HFFc6 (cell line): ENCODE results near the gene CERCAM. TPM values are rescaled to one million over a fixed set of nuclear protein-coding genes. Genes with fewer than 3 reads are reported as not detected.

Source experiments
- DNase-seq: peaks from one replicate; pipeline ENCODE4 v3.0.0-alpha.2; 2018
- H3K27ac Mint-ChIP-seq: 2 replicates; pipeline ENCODE4 v1.8.0; 2020; ENCODE audit warnings: mild to moderate bottlenecking, mixed read lengths
- H3K27me3 Mint-ChIP-seq: 2 replicates; pipeline ENCODE4 v1.8.0; 2021; ENCODE audit warnings: mild to moderate bottlenecking, moderate library complexity, mixed read lengths; ENCODE audit not compliant: insufficient read depth
- H3K36me3 Mint-ChIP-seq: 2 replicates; pipeline ENCODE4 v1.8.0; 2021; ENCODE audit warnings: low read depth, mixed read lengths
- H3K4me1 Mint-ChIP-seq: 2 replicates; pipeline ENCODE4 v1.8.0; 2020; ENCODE audit warnings: low read depth, mixed read lengths
- H3K4me3 Mint-ChIP-seq: 2 replicates; pipeline ENCODE4 v1.8.0; 2020; ENCODE audit warnings: mild to moderate bottlenecking, moderate library complexity, mixed read lengths
- H3K9me3 Mint-ChIP-seq: 2 replicates; pipeline ENCODE4 v1.8.0; 2020; ENCODE audit warnings: mild to moderate bottlenecking, mixed read lengths
- CTCF ChIP-seq: fragments of 200-600 bp; sonication (generic); IDR thresholded peaks from 2 replicates; pipeline ENCODE4 v1.5.0; 2021; ENCODE audit warnings: antibody characterized with exemption, mild to moderate bottlenecking
- total RNA-seq, 6 experiments: library from RNA; stranded (reverse); fragmentation: NEBNext Ultra II Directional; extraction: Animal tissue kit (Norgen Biotek cat#: 25700); gene quantifications; 2 replicates in 1 of 6; 3 replicates in 5 of 6; pipeline ENCODE4 v1.2.3, GENCODE V29; 2021

The CERCAM gene
- total RNA-seq, 6 experiments from 2014 or later: 125 to 172 (median 136) TPM

- TF ChIP-seq CTCF: no peak
- no peak overlapping the region for H3K27ac Mint-ChIP-seq
- H3K9me3 Mint-ChIP-seq: no peaks in the 10 kb centered on the region
- H3K4me1 Mint-ChIP-seq: peaks cover 8% of the 10 kb centered on the region
- H3K36me3 Mint-ChIP-seq: no peaks in the 10 kb centered on the region
- no peak overlapping the region for H3K4me3 Mint-ChIP-seq
- H3K27me3 Mint-ChIP-seq: peaks cover 2% of the 10 kb centered on the region
- DNase-seq: no peak
Observed at GRCh38 chr9:128405077-128405779, 15.4 kb upstream of the CERCAM start.

- no peaks in the 10 kb centered on the region for H3K36me3 Mint-ChIP-seq
- no peak overlapping the region for H3K4me3 Mint-ChIP-seq
- H3K9me3 Mint-ChIP-seq: no peaks in the 10 kb centered on the region
- no peak overlapping the region for H3K27ac Mint-ChIP-seq
- peaks cover 2% of the 10 kb centered on the region; the same call in 1 of the 2 replicates for H3K27me3 Mint-ChIP-seq
- TF ChIP-seq CTCF: no peak
- no peak for DNase-seq
- peaks cover 8% of the 10 kb centered on the region for H3K4me1 Mint-ChIP-seq
Observed at GRCh38 chr9:128405780-128406171, 14.9 kb upstream of the CERCAM start.

GRCh38 chr9:128406848-128407391 lies 13.7 kb upstream of the CERCAM start:
- peak overlapping the region; percentile 19 for H3K27ac Mint-ChIP-seq
- TF ChIP-seq CTCF: no peak

GRCh38 chr9:128408963-128409431 lies 11.7 kb upstream of the CERCAM start:
- Mint-ChIP-seq H3K4me1 (peaks cover 8% of the 10 kb centered on the region), H3K9me3 (no peaks in the 10 kb centered on the region), H3K36me3 (no peaks in the 10 kb centered on the region), H3K4me3 (no peak overlapping the region), H3K27ac (no peak overlapping the region), H3K27me3 (peaks cover 5% of the 10 kb centered on the region; the same call in 1 of the 2 replicates)
- no peak for TF ChIP-seq CTCF
- no peak for DNase-seq

More at GRCh38 chr9:128406848-128407391, 13.7 kb upstream of the CERCAM start:
- Mint-ChIP-seq H3K4me1 (peaks cover 8% of the 10 kb centered on the region), H3K36me3 (no peaks in the 10 kb centered on the region), H3K9me3 (no peaks in the 10 kb centered on the region), H3K27me3 (peaks cover 2% of the 10 kb centered on the region; the same call in 1 of the 2 replicates), H3K4me3 (no peak overlapping the region)
- DNase-seq: no peak

- Mint-ChIP-seq H3K36me3 (no peaks in the 10 kb centered on the region), H3K9me3 (no peaks in the 10 kb centered on the region), H3K27me3 (peaks cover 5% of the 10 kb centered on the region; the same call in 1 of the 2 replicates), H3K4me1 (peaks cover 8% of the 10 kb centered on the region), H3K27ac (no peak overlapping the region), H3K4me3 (no peak overlapping the region)
- no peak for DNase-seq
- TF ChIP-seq CTCF: no peak
Observed at GRCh38 chr9:128409450-128409849, 11.2 kb upstream of the CERCAM start.
